Esophagus squamous epithelium (tissue), 5 donors: ENCODE results near the gene EVX2. TPM values are rescaled to one million over a fixed set of nuclear protein-coding genes. Genes with fewer than 3 reads are reported as not detected.

ENCODE experiments used
- DNase-seq: peaks from one replicate; lab custom pipeline; 2025; lab: John Stamatoyannopoulos, UW
- H3K27ac ChIP-seq, 4 donors: fragments of 200-600 bp; sonication (generic); one replicate each; pipeline ENCODE4 v1.5.1; 2016 to 2019; ENCODE audit warnings: mild to moderate bottlenecking in 1 of 4
- H3K27me3 ChIP-seq, 4 donors: fragments of 200-600 bp; sonication (generic); 1 replicate in 3 of 4; 2 replicates in 1 of 4; pipeline versions ENCODE4 v1.5.1 to v1.6.0; 2017 to 2021; ENCODE audit warnings: antibody characterized with exemption in 1 of 4
- H3K36me3 ChIP-seq, 3 donors: fragments of 200-600 bp; sonication (generic); one replicate each; pipeline ENCODE4 v1.5.1; 2016 to 2019
- H3K4me1 ChIP-seq, 3 donors: fragments of 200-600 bp; sonication (generic); one replicate each; pipeline ENCODE4 v1.5.1; 2017 to 2019
- H3K4me3 ChIP-seq, 4 donors: fragments of 200-600 bp; sonication (generic); 1 replicate in 3 of 4; 2 replicates in 1 of 4; pipeline ENCODE4 v1.5.1; 2016 to 2019; ENCODE audit warnings: mild to moderate bottlenecking in 2 of 4, moderate library complexity in 1 of 4
- H3K9me3 ChIP-seq, 3 donors: fragments of 200-600 bp; sonication (generic); one replicate each; pipeline ENCODE4 v1.5.1; 2016 to 2019
- POLR2A ChIP-seq, 4 donors: fragments of 450-650 bp; IDR thresholded peaks; one replicate each; pipeline ENCODE4 v1.6.1; 2017; ENCODE audit warnings: antibody characterized with exemption in 4 of 4, mild to moderate bottlenecking in 4 of 4, moderate library complexity in 3 of 4
- WGBS, 2 donors: methylation state at CpG; one replicate each; pipeline ENCODE4 v1.1.5; 2018; 5-methylcytosine and 5-hydroxymethylcytosine counted together
- intact Hi-C: fragments of 100-400 bp; cut with DNase I; formaldehyde crosslinking; loops from one replicate; pipeline ENCODE4 v1.15.0; 2022
- total RNA-seq, 4 donors: library from RNA; depleted of rRNA; stranded (reverse); fragments of >200 nt; gene quantifications; one replicate each; pipeline ENCODE4 v1.1.0, GENCODE V29; 2016
- TF ChIP-seq, protein P1 (sequence below), 6 experiments: fragments of 450-650 bp in 4 of 6; fragments of 200-600 bp in 2 of 6; sonication (generic) in 2 of 6; IDR thresholded peaks; one replicate each; pipeline ENCODE4 v1.5.1; 2016 to 2019; ENCODE audit warnings: antibody characterized with exemption in 6 of 6, mild to moderate bottlenecking in 4 of 6, moderate library complexity in 4 of 6
- donor health status: DM: yes; HTN: yes; CAD: no.

The EVX2 gene
- total RNA-seq: not detected

GRCh38 chr2:176083796-176084261, at the start of gene EVX2:
EVX2 (minus strand) TSS chr2:176083962; CDS start chr2:176083776, 186 bp downstream.
- H3K9me3 ChIP-seq: peaks cover 0 to 20% (median 13%) of the 10 kb centered on the region in 3 donors
- H3K27me3 ChIP-seq: peaks cover 66 to 100% (median 84%) of the 10 kb centered on the region in 4 donors
- no peak within 1 kb of the TSS for H3K4me3 ChIP-seq
- 24 to 30% methylated on average over 25 of the region's 27 CpGs for WGBS, 2 donors
- intact Hi-C loops: loop anchor here (10.0 kb wide), 1 partner anchor 719 kb away; no protein-coding TSS in a partner anchor
- no peaks in the 10 kb centered on the region for H3K36me3 ChIP-seq
- no peak for TF ChIP-seq POLR2A (IDR thresholded peaks at IDR 0.05)
- TF ChIP-seq, protein P1, sequence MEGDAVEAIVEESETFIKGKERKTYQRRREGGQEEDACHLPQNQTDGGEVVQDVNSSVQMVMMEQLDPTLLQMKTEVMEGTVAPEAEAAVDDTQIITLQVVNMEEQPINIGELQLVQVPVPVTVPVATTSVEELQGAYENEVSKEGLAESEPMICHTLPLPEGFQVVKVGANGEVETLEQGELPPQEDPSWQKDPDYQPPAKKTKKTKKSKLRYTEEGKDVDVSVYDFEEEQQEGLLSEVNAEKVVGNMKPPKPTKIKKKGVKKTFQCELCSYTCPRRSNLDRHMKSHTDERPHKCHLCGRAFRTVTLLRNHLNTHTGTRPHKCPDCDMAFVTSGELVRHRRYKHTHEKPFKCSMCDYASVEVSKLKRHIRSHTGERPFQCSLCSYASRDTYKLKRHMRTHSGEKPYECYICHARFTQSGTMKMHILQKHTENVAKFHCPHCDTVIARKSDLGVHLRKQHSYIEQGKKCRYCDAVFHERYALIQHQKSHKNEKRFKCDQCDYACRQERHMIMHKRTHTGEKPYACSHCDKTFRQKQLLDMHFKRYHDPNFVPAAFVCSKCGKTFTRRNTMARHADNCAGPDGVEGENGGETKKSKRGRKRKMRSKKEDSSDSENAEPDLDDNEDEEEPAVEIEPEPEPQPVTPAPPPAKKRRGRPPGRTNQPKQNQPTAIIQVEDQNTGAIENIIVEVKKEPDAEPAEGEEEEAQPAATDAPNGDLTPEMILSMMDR (IDR thresholded peaks at IDR 0.05): no peak
- H3K27ac ChIP-seq: no peak within 1 kb of the TSS
- peaks cover 8 to 78% (median 24%) of the 10 kb centered on the region in 3 donors for H3K4me1 ChIP-seq
- no peak for DNase-seq

- Histone ChIP-seq H3K27ac (peak overlapping the region in 1 of 4 donors; percentile 60), H3K27me3 (peaks cover 28 to 100% (median 56%) of the 10 kb centered on the region in 4 donors), H3K4me1 (peaks cover 5 to 68% (median 9%) of the 10 kb centered on the region in 3 donors), H3K9me3 (no peaks in the 10 kb centered on the region), H3K36me3 (no peaks in the 10 kb centered on the region), H3K4me3 (no peak overlapping the region)
- DNase-seq: no peak
- intact Hi-C loops: no loop called here
- TF ChIP-seq, protein P1 (IDR thresholded peaks at IDR 0.05): no peak
- no peak for TF ChIP-seq POLR2A (IDR thresholded peaks at IDR 0.05)
Measured at GRCh38 chr2:176133389-176133788, 49.6 kb upstream of the EVX2 start.

GRCh38 chr2:176132205-176133171, 48.7 kb upstream of the EVX2 start:
- H3K4me3 ChIP-seq: peak overlapping the region in 3 of 4 donors; percentile 37 to 62 (median 54)
- WGBS, 2 donors: 15 to 21% methylated on average over 31 to 33 of the region's 33 CpGs
- TF ChIP-seq, protein P1 (IDR thresholded peaks at IDR 0.05): no peak
- no peak for TF ChIP-seq POLR2A (IDR thresholded peaks at IDR 0.05)

DNA sequence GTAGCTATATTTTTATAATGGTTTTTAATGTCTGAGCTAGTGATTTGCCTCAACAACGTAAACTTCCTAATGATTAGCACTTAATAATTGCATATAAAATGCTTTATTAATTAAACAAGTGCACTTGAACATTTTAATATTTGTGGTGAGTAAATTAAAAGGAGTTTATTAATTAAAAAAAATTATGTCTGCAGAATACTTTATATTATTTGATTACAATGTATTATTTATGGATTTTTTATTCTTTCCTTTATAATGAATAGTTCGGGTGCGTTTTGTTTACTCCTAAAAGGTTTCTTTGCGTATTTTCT, 48.0 kb upstream of the EVX2 start:
- 33 to 40% methylated on average over 4 of the region's 4 CpGs for WGBS, 2 donors
- peak overlapping the region in 3 of 4 donors; percentile 7 to 86 (median 60) for H3K27ac ChIP-seq
- peaks cover 30 to 100% (median 54%) of the 10 kb centered on the region in 4 donors for H3K27me3 ChIP-seq
- peaks cover 5 to 76% (median 9%) of the 10 kb centered on the region in 3 donors for H3K4me1 ChIP-seq
- peak overlapping the region in 3 of 4 donors; percentile 37 to 62 (median 54) for H3K4me3 ChIP-seq
- DNase-seq: no peak
- TF ChIP-seq, protein P1 (IDR thresholded peaks at IDR 0.05): no peak
- TF ChIP-seq POLR2A (IDR thresholded peaks at IDR 0.05): no peak
- intact Hi-C loops: no loop called here
- H3K36me3 ChIP-seq: no peaks in the 10 kb centered on the region
- H3K9me3 ChIP-seq: no peaks in the 10 kb centered on the region

More at GRCh38 chr2:176132205-176133171, 48.7 kb upstream of the EVX2 start:
- peak overlapping the region in 2 of 4 donors; percentile 60 to 86 for H3K27ac ChIP-seq
- intact Hi-C loops: no loop called here
- no peaks in the 10 kb centered on the region for H3K9me3 ChIP-seq
- peaks cover 30 to 100% (median 57%) of the 10 kb centered on the region in 4 donors for H3K27me3 ChIP-seq
- no peak for DNase-seq
- H3K36me3 ChIP-seq: no peaks in the 10 kb centered on the region
- H3K4me1 ChIP-seq: peaks cover 5 to 73% (median 9%) of the 10 kb centered on the region in 3 donors
